H9 (cell line): ENCODE measurements around the gene MTRF1. TPM values are rescaled to one million over a fixed set of nuclear protein-coding genes. Genes with fewer than 3 reads are reported as not detected.
"Not testable (repeated sequence)": the region's sequence is repeated elsewhere in the genome, so short reads cannot be mapped to it uniquely, and the experiment has no call there.

Source experiments
- DNase-seq: peaks from one replicate; pipeline ENCODE4 v3.0.0-alpha.2; 2017
- H2AFZ ChIP-seq: one replicate; pipeline ENCODE4 v1.6.1; 2013; ENCODE audit warnings: mild to moderate bottlenecking, low read length, control low read depth, moderate library complexity
- H2AK5ac ChIP-seq: 2 replicates; pipeline ENCODE4 v1.6.1; 2013; ENCODE audit warnings: low read length, control low read depth, mixed read lengths; ENCODE audit not compliant: insufficient read length
- H2BK120ac ChIP-seq: one replicate; pipeline ENCODE4 v1.6.1; 2013; ENCODE audit warnings: low read depth, mild to moderate bottlenecking, low read length, control low read depth, inconsistent platforms; ENCODE audit not compliant: poor library complexity, severe bottlenecking
- H2BK12ac ChIP-seq: 2 replicates; pipeline ENCODE4 v1.6.1; 2013; ENCODE audit warnings: low read length, control low read depth, mixed read lengths, low read depth; ENCODE audit not compliant: insufficient read length
- H2BK15ac ChIP-seq: 2 replicates; pipeline ENCODE4 v1.6.1; 2013; ENCODE audit warnings: low read depth, low read length, control low read depth
- H2BK20ac ChIP-seq: one replicate; pipeline ENCODE4 v1.6.1; 2013; ENCODE audit warnings: low read depth, mild to moderate bottlenecking, low read length, control low read depth, inconsistent platforms; ENCODE audit not compliant: poor library complexity, severe bottlenecking
- H2BK5ac ChIP-seq: 2 replicates; pipeline ENCODE4 v1.6.1; 2013; ENCODE audit warnings: low read length, control low read depth, mixed read lengths; ENCODE audit not compliant: insufficient read length
- H3K14ac ChIP-seq: 2 replicates; pipeline ENCODE4 v1.6.1; 2013; ENCODE audit warnings: low read length, control low read depth; ENCODE audit not compliant: insufficient read depth
- H3K18ac ChIP-seq: 2 replicates; pipeline ENCODE4 v1.6.1; 2013; ENCODE audit warnings: low read depth, mild to moderate bottlenecking, mixed read lengths, low read length, control low read depth; ENCODE audit not compliant: insufficient read length
- H3K23ac ChIP-seq: 2 replicates; pipeline ENCODE4 v1.6.1; 2013; ENCODE audit warnings: low read length, control low read depth, mixed read lengths, low read depth; ENCODE audit not compliant: insufficient read length
- H3K23me2 ChIP-seq: 2 replicates; pipeline ENCODE4 v1.6.1; 2013; ENCODE audit warnings: low read depth, mild to moderate bottlenecking, mixed read lengths, low read length, control low read depth; ENCODE audit not compliant: insufficient read length, poor library complexity, severe bottlenecking
- H3K27ac ChIP-seq: 2 replicates; pipeline ENCODE4 v1.5.1; 2013; ENCODE audit warnings: low read length, control low read depth, mixed read lengths, low read depth; ENCODE audit not compliant: insufficient read length
- H3K27me3 ChIP-seq: 2 replicates; pipeline ENCODE4 v1.6.1; 2013; ENCODE audit warnings: low read length, control low read depth, inconsistent platforms; ENCODE audit not compliant: insufficient read depth
- H3K4ac ChIP-seq: 2 replicates; pipeline ENCODE4 v1.6.1; 2013; ENCODE audit warnings: low read depth, mild to moderate bottlenecking, control low read depth, inconsistent platforms, low read length, moderate library complexity
- H3K4me1 ChIP-seq: 2 replicates; pipeline ENCODE4 v1.6.1; 2013; ENCODE audit warnings: low read length, control low read depth, inconsistent platforms; ENCODE audit not compliant: insufficient read depth
- H3K4me2 ChIP-seq: 2 replicates; pipeline ENCODE4 v1.6.1; 2013; ENCODE audit warnings: low read length, control low read depth, mixed read lengths; ENCODE audit not compliant: insufficient read length, insufficient read depth
- H3K56ac ChIP-seq: 2 replicates; pipeline ENCODE4 v1.6.1; 2013; ENCODE audit warnings: low read depth, mild to moderate bottlenecking, mixed read lengths, low read length, control low read depth; ENCODE audit not compliant: insufficient read length
- H3K79me1 ChIP-seq: 2 replicates; pipeline ENCODE4 v1.6.1; 2013; ENCODE audit warnings: low read depth, mild to moderate bottlenecking, moderate library complexity, low read length, control low read depth, inconsistent platforms; ENCODE audit not compliant: insufficient read depth, poor library complexity, severe bottlenecking
- H3K79me2 ChIP-seq: 2 replicates; pipeline ENCODE4 v1.6.1; 2013; ENCODE audit warnings: low read length, control low read depth, inconsistent platforms; ENCODE audit not compliant: insufficient read depth
- H3K9ac ChIP-seq: 2 replicates; pipeline ENCODE4 v1.6.1; 2013; ENCODE audit warnings: low read length, control low read depth, mixed read lengths; ENCODE audit not compliant: insufficient read length; ENCODE audit errors: extremely low read depth
- H3K9me3 ChIP-seq: one replicate; pipeline ENCODE4 v1.6.1; 2013; ENCODE audit warnings: low read depth, low read length, inconsistent platforms; ENCODE audit not compliant: control insufficient read depth
- H3T11ph ChIP-seq: one replicate; pipeline ENCODE4 v1.6.1; 2013; ENCODE audit warnings: mild to moderate bottlenecking, low read length, control low read depth, inconsistent platforms
- H4K20me1 ChIP-seq: one replicate; pipeline ENCODE4 v1.6.1; 2013; ENCODE audit not compliant: control insufficient read depth, insufficient read length, insufficient read depth
- H4K5ac ChIP-seq: 2 replicates; pipeline ENCODE4 v1.6.1; 2013; ENCODE audit warnings: low read depth, mild to moderate bottlenecking, mixed read lengths, low read length, control low read depth; ENCODE audit not compliant: insufficient read length
- H4K8ac ChIP-seq: replicated peaks from 2 replicates; pipeline ENCODE4 v1.6.1; 2013; ENCODE audit warnings: low read length, control low read depth, mixed read lengths, low read depth; ENCODE audit not compliant: insufficient read length
- H4K91ac ChIP-seq: 2 replicates; pipeline ENCODE4 v1.6.1; 2013; ENCODE audit warnings: low read depth, mild to moderate bottlenecking, moderate library complexity, mixed read lengths, low read length, control low read depth; ENCODE audit not compliant: insufficient read length
- H3K27ac Mint-ChIP-seq, 3 experiments: 2 replicates in 2 of 3; 3 replicates in 1 of 3; pipeline ENCODE4 v1.8.0; 2020 to 2021; ENCODE audit warnings: mixed read lengths in 3 of 3, mild to moderate bottlenecking in 1 of 3, moderate library complexity in 1 of 3
- H3K27me3 Mint-ChIP-seq: 2 replicates; pipeline ENCODE4 v1.8.0; 2021; ENCODE audit warnings: low read depth, mild to moderate bottlenecking, moderate library complexity, mixed read lengths
- H3K36me3 Mint-ChIP-seq, 3 experiments: 2 replicates in 2 of 3; 3 replicates in 1 of 3; pipeline ENCODE4 v1.8.0; 2020 to 2021; ENCODE audit warnings: low read depth in 3 of 3, mixed read lengths in 3 of 3; ENCODE audit not compliant: insufficient read depth in 1 of 3
- H3K4me1 Mint-ChIP-seq, 2 experiments: 2 replicates each; pipeline ENCODE4 v1.8.0; 2020; ENCODE audit warnings: mixed read lengths in 2 of 2
- H3K4me3 Mint-ChIP-seq, 2 experiments: 2 replicates in 1 of 2; 3 replicates in 1 of 2; pipeline ENCODE4 v1.8.0; 2020 to 2021; ENCODE audit warnings: mild to moderate bottlenecking in 2 of 2, mixed read lengths in 2 of 2, moderate library complexity in 1 of 2
- H3K9me3 Mint-ChIP-seq, 2 experiments: 2 replicates in 1 of 2; 3 replicates in 1 of 2; pipeline ENCODE4 v1.8.0; 2020; ENCODE audit warnings: mild to moderate bottlenecking in 2 of 2, mixed read lengths in 2 of 2, moderate library complexity in 1 of 2
- WGBS: extraction: QIAGEN DNeasy Blood & Tissue Kit; methylation state at CpG from one replicate; pipeline ENCODE4 v1.1.7; 2013; ENCODE audit warnings: missing lambda C conversion rate, low lambda C conversion rate, mixed read lengths; ENCODE audit not compliant: insufficient read length; ENCODE audit errors: extremely low coverage; 5-methylcytosine and 5-hydroxymethylcytosine counted together
- total RNA-seq: library from RNA; stranded (reverse); gene quantifications from 2 replicates; pipeline ENCODE4 v1.2.1, GENCODE V29; 2021
- TF ChIP-seq, protein P1 (sequence below): fragments of 200-600 bp; sonication (generic); conservative IDR thresholded peaks from 3 replicates; pipeline ENCODE4 v1.8.0; 2021; ENCODE audit warnings: antibody characterized with exemption, mild to moderate bottlenecking

Gene MTRF1
- total RNA-seq, 1 experiment from 2014 or later = 16.2 TPM

- WGBS = no CpG with 5 or more reads among the region's 5 CpGs
- no peaks in the 10 kb centered on the region for H3K27me3 ChIP-seq
- no peaks in the 10 kb centered on the region for H3K79me1 ChIP-seq
- no peak overlapping the region for H2AK5ac ChIP-seq
- H2BK20ac ChIP-seq = no peak overlapping the region
- H3K4me1 Mint-ChIP-seq = peaks cover 29 to 32% of the 10 kb centered on the region in 2 experiments
- H3K9me3 ChIP-seq = no peaks in the 10 kb centered on the region
- H3K4me1 ChIP-seq = peaks cover 5% of the 10 kb centered on the region; the same call in 1 of the 2 replicates
- H4K20me1 ChIP-seq = no peaks in the 10 kb centered on the region
- no peaks in the 10 kb centered on the region for H3K79me2 ChIP-seq
- H3K4me2 ChIP-seq = no peak overlapping the region
- H3K56ac ChIP-seq = no peak overlapping the region
- H3T11ph ChIP-seq = no peak overlapping the region
- no peak overlapping the region for H4K91ac ChIP-seq
- no peaks in the 10 kb centered on the region; the same call in 1 of the 2 replicates for H3K27me3 Mint-ChIP-seq
- H3K9ac ChIP-seq = no peak overlapping the region
- no peaks in the 10 kb centered on the region; a peak in 1 of 5 replicates for H3K9me3 Mint-ChIP-seq
- DNase-seq = no peak
- H2BK5ac ChIP-seq = no peak overlapping the region
- no peak overlapping the region for H3K14ac ChIP-seq
- no peak overlapping the region for H2BK15ac ChIP-seq
- H3K4ac ChIP-seq = no peak overlapping the region
- no peak overlapping the region for H2AFZ ChIP-seq
- H3K4me3 Mint-ChIP-seq = no peak overlapping the region
- H2BK120ac ChIP-seq = no peak overlapping the region
- no peaks in the 10 kb centered on the region for H3K23me2 ChIP-seq
- no peak overlapping the region for H3K27ac Mint-ChIP-seq
- H3K23ac ChIP-seq = no peak overlapping the region
- no peak overlapping the region for H2BK12ac ChIP-seq
- H3K18ac ChIP-seq = no peak overlapping the region
- TF ChIP-seq, protein P1, sequence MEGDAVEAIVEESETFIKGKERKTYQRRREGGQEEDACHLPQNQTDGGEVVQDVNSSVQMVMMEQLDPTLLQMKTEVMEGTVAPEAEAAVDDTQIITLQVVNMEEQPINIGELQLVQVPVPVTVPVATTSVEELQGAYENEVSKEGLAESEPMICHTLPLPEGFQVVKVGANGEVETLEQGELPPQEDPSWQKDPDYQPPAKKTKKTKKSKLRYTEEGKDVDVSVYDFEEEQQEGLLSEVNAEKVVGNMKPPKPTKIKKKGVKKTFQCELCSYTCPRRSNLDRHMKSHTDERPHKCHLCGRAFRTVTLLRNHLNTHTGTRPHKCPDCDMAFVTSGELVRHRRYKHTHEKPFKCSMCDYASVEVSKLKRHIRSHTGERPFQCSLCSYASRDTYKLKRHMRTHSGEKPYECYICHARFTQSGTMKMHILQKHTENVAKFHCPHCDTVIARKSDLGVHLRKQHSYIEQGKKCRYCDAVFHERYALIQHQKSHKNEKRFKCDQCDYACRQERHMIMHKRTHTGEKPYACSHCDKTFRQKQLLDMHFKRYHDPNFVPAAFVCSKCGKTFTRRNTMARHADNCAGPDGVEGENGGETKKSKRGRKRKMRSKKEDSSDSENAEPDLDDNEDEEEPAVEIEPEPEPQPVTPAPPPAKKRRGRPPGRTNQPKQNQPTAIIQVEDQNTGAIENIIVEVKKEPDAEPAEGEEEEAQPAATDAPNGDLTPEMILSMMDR = no peak
- no peak overlapping the region for H3K27ac ChIP-seq
- no peak overlapping the region for H4K8ac ChIP-seq
- H4K5ac ChIP-seq = no peak overlapping the region
- peaks cover 0 to 3% (median 2%) of the 10 kb centered on the region in 3 experiments; a peak in 1 of 7 replicates for H3K36me3 Mint-ChIP-seq
Observed at GRCh38 chr13:41282129-41282571, 18.8 kb upstream of the MTRF1 start.

- H2BK20ac ChIP-seq, H3K9ac ChIP-seq, H3K56ac ChIP-seq, H3K4me1 ChIP-seq, H3K4me2 ChIP-seq, H3K14ac ChIP-seq, H4K5ac ChIP-seq, H2BK5ac ChIP-seq, H2BK120ac ChIP-seq, H4K20me1 ChIP-seq, H3K23me2 ChIP-seq, H3K79me1 ChIP-seq, H3K79me2 ChIP-seq, H2BK15ac ChIP-seq, H3K23ac ChIP-seq, DNase-seq, H2AK5ac ChIP-seq, H3K27ac ChIP-seq, H3K36me3 Mint-ChIP-seq, H3K27me3 Mint-ChIP-seq, H3K9me3 ChIP-seq, H3K9me3 Mint-ChIP-seq, H3K18ac ChIP-seq, H2BK12ac ChIP-seq, H4K91ac ChIP-seq, H3K27me3 ChIP-seq, H3K4ac ChIP-seq, H3T11ph ChIP-seq, H2AFZ ChIP-seq, H4K8ac ChIP-seq: not testable (repeated sequence)
- Mint-ChIP-seq H3K4me3 (peak overlapping the region in 1 of 2 experiments; percentile 51; a peak in 3 of 5 replicates), H3K4me1 (peaks cover 22 to 32% of the 10 kb centered on the region in 2 experiments), H3K27ac (peak overlapping the region in 1 of 3 experiments; percentile 79; a peak in 2 of 7 replicates)
- no CpG with 5 or more reads among the region's 2 CpGs for WGBS
Observed at GRCh38 chr13:41279156-41279555, 15.8 kb upstream of the MTRF1 start.
